Glomerular endothelial cell (primary cell): ENCODE results near the gene ANG. TPM values are rescaled to one million over a fixed set of nuclear protein-coding genes. Genes with fewer than 3 reads are reported as not detected.
"Not testable (repeated sequence)": the region's sequence is repeated elsewhere in the genome, so short reads cannot be mapped to it uniquely, and the experiment has no call there.

Experiments
- DNase-seq: peaks from one replicate; pipeline ENCODE4 v3.0.0-alpha.2; 2011; ENCODE audit warnings: low read depth, low spot score; ENCODE audit errors: extremely low read depth
- total RNA-seq: library from RNA; depleted of rRNA; stranded (reverse); fragments of >200 nt; gene quantifications from 2 replicates; pipeline ENCODE4 v1.2.3, GENCODE V29; 2015

The ANG gene
- total RNA-seq, 1 donor from 2014 or later: 5.9 TPM

GRCh38 chr14:20697273-20698017 lies 8.9 kb downstream of the ANG start:
- no peak for DNase-seq

GRCh38 chr14:20698018-20698329 lies 9.4 kb downstream of the ANG start:
- no peak for DNase-seq

GRCh38 chr14:20698934-20699333 lies 10.4 kb downstream of the ANG start:
- DNase-seq: no peak

- DNase-seq: no peak
Measured at GRCh38 chr14:20699931-20700330, 11.4 kb downstream of the ANG start.

GRCh38 chr14:20700965-20701364 lies 12.4 kb downstream of the ANG start:
- not testable (repeated sequence) for DNase-seq

- no peak for DNase-seq
Measured at GRCh38 chr14:20706657-20707355, 18.2 kb downstream of the ANG start.

GRCh38 chr14:20707622-20708021 lies 19.1 kb downstream of the ANG start:
- no peak for DNase-seq

GRCh38 chr14:20711261-20711660 lies 22.7 kb downstream of the ANG start:
- DNase-seq: no peak

GRCh38 chr14:20711685-20712084 lies 23.1 kb downstream of the ANG start:
- DNase-seq: no peak

GRCh38 chr14:20712904-20713303 lies 24.3 kb downstream of the ANG start:
- no peak for DNase-seq

- DNase-seq: no peak
Measured at GRCh38 chr14:20714593-20715250, 26.2 kb downstream of the ANG start.

- no peak for DNase-seq
Measured at GRCh38 chr14:20719777-20720176, 31.2 kb downstream of the ANG start.

- DNase-seq: no peak
Measured at GRCh38 chr14:20720741-20721140, 32.2 kb downstream of the ANG start.

- no peak for DNase-seq
Measured at GRCh38 chr14:20722016-20722415, 33.5 kb downstream of the ANG start.

GRCh38 chr14:20723488-20723887 lies 34.9 kb downstream of the ANG start:
- no peak for DNase-seq

- not testable (repeated sequence) for DNase-seq
Measured at GRCh38 chr14:20726121-20726520, 37.6 kb downstream of the ANG start.

- DNase-seq: no peak
Measured at GRCh38 chr14:20726531-20726930, 38.0 kb downstream of the ANG start.

- no peak for DNase-seq
Measured at GRCh38 chr14:20730891-20731290, 42.3 kb downstream of the ANG start.

GRCh38 chr14:20732477-20732876 lies 43.9 kb downstream of the ANG start:
- no peak for DNase-seq

- DNase-seq: no peak
Measured at GRCh38 chr14:20732979-20733635, 44.5 kb downstream of the ANG start.

- DNase-seq: no peak
Measured at GRCh38 chr14:20733684-20734429, 45.3 kb downstream of the ANG start.
